K562 (cell line): ENCODE results near the gene XRN1. TPM values are rescaled to one million over a fixed set of nuclear protein-coding genes. Genes with fewer than 3 reads are reported as not detected.
"Not testable (repeated sequence)": the region's sequence is repeated elsewhere in the genome, so short reads cannot be mapped to it uniquely, and the experiment has no call there.

Experiments
- ATAC-seq: fragments of 200-7000 bp; cut with Tn5 transposase; 3 replicates; pipeline ENCODE4 v1.9.1; 2020; ENCODE audit warnings: moderate library complexity
- BruUV-seq: library from RNA; stranded (reverse); fragments of 400-500 nt; replicated peaks from 2 replicates; lab custom pipeline; 2021; lab: Mats Ljungman, UMichigan
- CTCF ChIA-PET: fragments of 300-600 bp; formaldehyde crosslinking; extraction: SDS; loops from one replicate; lab custom pipeline; 2021; ENCODE audit warnings: low intra/inter-chr PET ratio; lab: Yijun Ruan, JAX
- POLR2A ChIA-PET: fragments of 300-600, 350-650 bp; sonication (Branson Sonifier 250); formaldehyde crosslinking; extraction: SDS; loops from one replicate; lab custom pipeline; 2021; ENCODE audit warnings: antibody characterized with exemption, inconsistent platforms; lab: Yijun Ruan, JAX
- DNase-seq, 4 experiments: peaks; one replicate each; pipeline versions ENCODE4 v3.0.0 to v3.0.0-alpha.2; 2011 to 2018; ENCODE audit warnings: low spot score in 3 of 4, mixed read lengths in 3 of 4; ENCODE audit errors: extremely low read depth in 1 of 4
- FAIRE-seq: peaks from 2 replicates; lab custom pipeline; 2011; peaks lifted over from hg19 to GRCh38; lab: Jason Lieb, UNC
- H2AFZ ChIP-seq: 2 replicates; pipeline ENCODE4 v1.6.0; 2011; ENCODE audit warnings: low read depth, low read length, control low read depth, inconsistent platforms
- H3K27ac ChIP-seq: fragments of 200-600 bp; 3 replicates; pipeline ENCODE4 v1.8.0; 2011; ENCODE audit warnings: low read depth, mild to moderate bottlenecking, control low read depth, inconsistent platforms, low read length, moderate library complexity, mixed read lengths; ENCODE audit errors: extremely low read depth
- H3K27me3 ChIP-seq, 2 experiments: fragments of 300-600 bp in 1 of 2; 2 replicates in 1 of 2; 3 replicates in 1 of 2; pipeline versions ENCODE4 v1.6.0 to v1.8.0; 2011; ENCODE audit warnings: inconsistent platforms in 2 of 2, low read length in 2 of 2, mild to moderate bottlenecking in 1 of 2, mixed read lengths in 1 of 2, moderate library complexity in 1 of 2; ENCODE audit not compliant: control insufficient read depth in 2 of 2, insufficient read depth in 2 of 2
- H3K36me3 ChIP-seq: fragments of 300-600 bp; 3 replicates; pipeline ENCODE4 v1.8.0; 2011; ENCODE audit warnings: mild to moderate bottlenecking, low read length, inconsistent platforms; ENCODE audit not compliant: control insufficient read depth, insufficient read depth
- H3K4me1 ChIP-seq, 2 experiments: fragments of 200-600 bp in 1 of 2; replicated peaks in 1 of 2; 2 replicates in 1 of 2; 3 replicates in 1 of 2; pipeline versions ENCODE4 v1.5.1 to v1.8.0; 2011; ENCODE audit warnings: inconsistent platforms in 2 of 2, low read length in 2 of 2, mild to moderate bottlenecking in 1 of 2, mixed read lengths in 1 of 2, moderate library complexity in 1 of 2; ENCODE audit not compliant: control insufficient read depth in 2 of 2, insufficient read depth in 2 of 2
- H3K4me2 ChIP-seq: 2 replicates; pipeline ENCODE4 v1.6.1; 2011; ENCODE audit warnings: low read length, control low read depth, inconsistent platforms, mixed read lengths; ENCODE audit not compliant: insufficient read depth
- H3K4me3 ChIP-seq: fragments of 200-600 bp; sonication (generic), shearing (Covaris generic); 2 replicates; pipeline ENCODE4 v1.5.1; 2016; ENCODE audit warnings: control low read depth, inconsistent platforms
- H3K79me2 ChIP-seq: fragments of 200-600 bp; 3 replicates; pipeline ENCODE4 v1.8.0; 2011; ENCODE audit warnings: low read length, inconsistent platforms; ENCODE audit not compliant: control insufficient read depth, insufficient read depth
- H3K9ac ChIP-seq, 2 experiments: 2 replicates each; pipeline versions ENCODE4 v1.6.0 to v1.6.1; 2011; ENCODE audit warnings: low read depth in 2 of 2, low read length in 2 of 2, control low read depth in 1 of 2, inconsistent platforms in 1 of 2, mild to moderate bottlenecking in 1 of 2, mixed read lengths in 1 of 2; ENCODE audit not compliant: insufficient read depth in 1 of 2
- H3K9me1 ChIP-seq: one replicate; pipeline ENCODE4 v1.6.0; 2011; ENCODE audit warnings: inconsistent platforms, mild to moderate bottlenecking, low read length, moderate library complexity; ENCODE audit not compliant: control insufficient read depth, insufficient read depth
- H3K9me3 ChIP-seq: replicated peaks from 2 replicates; pipeline ENCODE4 v1.5.1; 2011; ENCODE audit warnings: low read depth, low read length, inconsistent platforms; ENCODE audit not compliant: control insufficient read depth, insufficient read depth
- H4K20me1 ChIP-seq: replicated peaks from 2 replicates; pipeline ENCODE4 v1.6.1; 2011; ENCODE audit warnings: low read length, inconsistent platforms, mixed read lengths; ENCODE audit not compliant: control insufficient read depth, insufficient read depth
- ARID1B ChIP-seq: fragments of 450-650 bp; IDR thresholded peaks from 2 replicates; pipeline ENCODE4 v1.6.1; 2016; ENCODE audit warnings: antibody characterized with exemption, mild to moderate bottlenecking, inconsistent platforms
- CBFA2T2 ChIP-seq: fragments of 450-650 bp; conservative IDR thresholded peaks from 2 replicates; pipeline ENCODE4 v1.6.1; 2017; ENCODE audit warnings: mild to moderate bottlenecking
- CBFA2T3 ChIP-seq: fragments of 450-650 bp; IDR thresholded peaks from 2 replicates; pipeline ENCODE4 v1.6.1; 2017
- FOXA3 ChIP-seq, 2 experiments: fragments of 450-650 bp in 1 of 2; sonication (generic) in 1 of 2; formaldehyde crosslinking; IDR thresholded peaks in 1 of 2; conservative IDR thresholded peaks in 1 of 2; 2 replicates each; pipeline versions ENCODE4 v1.4.0 to v1.8.0; 2020 to 2022; ENCODE audit warnings: mild to moderate bottlenecking in 2 of 2, missing genetic modification reagents in 1 of 2
- FOXM1 ChIP-seq, 2 experiments: fragments of 450-650 bp in 1 of 2; sonication (generic) in 1 of 2; formaldehyde crosslinking in 1 of 2; IDR thresholded peaks; 2 replicates each; pipeline versions ENCODE4 v1.6.1 to v1.9.0; 2017 to 2022; ENCODE audit warnings: low read depth in 2 of 2, mild to moderate bottlenecking in 2 of 2, missing genetic modification reagents in 1 of 2, moderate library complexity in 1 of 2
- KDM1A ChIP-seq, 2 experiments: fragments of 450-650 bp; IDR thresholded peaks; 2 replicates each; pipeline ENCODE4 v1.6.1; 2016; ENCODE audit warnings: mild to moderate bottlenecking in 2 of 2
- SMARCE1 ChIP-seq: fragments of 450-650 bp; IDR thresholded peaks from 2 replicates; pipeline ENCODE4 v1.7.1; 2016; ENCODE audit warnings: mild to moderate bottlenecking
- SOX6 ChIP-seq: fragments of 450-650 bp; IDR thresholded peaks from 2 replicates; pipeline ENCODE4 v1.6.1; 2014; ENCODE audit warnings: mild to moderate bottlenecking
- TAL1 ChIP-seq: fragments of 450-650 bp; IDR thresholded peaks from 2 replicates; pipeline ENCODE4 v1.6.1; 2016; ENCODE audit warnings: mild to moderate bottlenecking
- TEAD4 ChIP-seq, 2 experiments: sonication (generic) in 1 of 2; formaldehyde crosslinking in 1 of 2; IDR thresholded peaks; 2 replicates each; pipeline versions ENCODE4 v1.6.1 to v1.8.0; 2012 to 2022; ENCODE audit warnings: borderline replicate concordance in 1 of 2, inconsistent platforms in 1 of 2, low read length in 1 of 2, mild to moderate bottlenecking in 1 of 2, missing genetic modification reagents in 1 of 2
- TRIM24 ChIP-seq, 2 experiments: fragments of 450-650 bp; IDR thresholded peaks; 2 replicates each; pipeline ENCODE4 v1.6.1; 2016
- WGBS: fragments of 100-300 bp; shearing (Covaris generic); methylation state at CpG from one replicate; pipeline ENCODE4 v1.1.6; 2016; ENCODE audit warnings: low coverage, mixed read lengths; ENCODE audit not compliant: insufficient coverage; ENCODE audit errors: missing lambda C conversion rate; 5-methylcytosine and 5-hydroxymethylcytosine counted together
- in situ Hi-C: fragments of 300-500 bp; cut with MboI; formaldehyde crosslinking; loops from 4 replicates; pipeline ENCODE4 v1.15.0; 2018; ENCODE audit warnings: inconsistent platforms, mixed read lengths
- intact Hi-C: fragments of 100-400 bp; cut with micrococcal nuclease; formaldehyde crosslinking; loops from 2 replicates; pipeline ENCODE4 v1.14.2; 2022
- polyA plus RNA-seq, 8 experiments: library from polyadenylated mRNA; depleted of rRNA in 4 of 8; stranded (reverse) in 5 of 8; unstranded in 3 of 8; fragments of >200 nt; fragmentation: Nextera tagmentation in 2 of 8; fragmentation: Illumina TruSeq in 1 of 8; extraction: Ambion mirVana in 2 of 8; extraction: Trizol in 1 of 8; gene quantifications; 2 replicates each; pipeline versions ENCODE4 v1.2.1 to v1.2.3, GENCODE V29; 2011 to 2014; ENCODE audit warnings: inconsistent platforms in 1 of 8, missing spikeins in 1 of 8
- total RNA-seq, 7 experiments: library from RNA; depleted of rRNA in 6 of 7; stranded (reverse); fragments of >200 nt in 6 of 7; fragmentation: Illumina TruSeq in 2 of 7; extraction: Trizol in 2 of 7; gene quantifications; 2 replicates each; pipeline versions ENCODE4 v1.2.1 to v1.2.3, GENCODE V29; 2011 to 2021; ENCODE audit warnings: low replicate concordance in 1 of 7
- TF ChIP-seq, protein P1 (sequence below): fragments of 250-450 bp; sonication (Bioruptor Pico); IDR thresholded peaks from 2 replicates; pipeline ENCODE4 v1.5.1; 2021; ENCODE audit warnings: mild to moderate bottlenecking

The XRN1 gene
- total and polyA plus RNA-seq, 9 of the 15 experiments (the other 6 are each of a cell fraction or from before 2014, with no cell fraction given), result 3.1 to 28.4 (median 17.2) TPM

- TF ChIP-seq, protein P1, sequence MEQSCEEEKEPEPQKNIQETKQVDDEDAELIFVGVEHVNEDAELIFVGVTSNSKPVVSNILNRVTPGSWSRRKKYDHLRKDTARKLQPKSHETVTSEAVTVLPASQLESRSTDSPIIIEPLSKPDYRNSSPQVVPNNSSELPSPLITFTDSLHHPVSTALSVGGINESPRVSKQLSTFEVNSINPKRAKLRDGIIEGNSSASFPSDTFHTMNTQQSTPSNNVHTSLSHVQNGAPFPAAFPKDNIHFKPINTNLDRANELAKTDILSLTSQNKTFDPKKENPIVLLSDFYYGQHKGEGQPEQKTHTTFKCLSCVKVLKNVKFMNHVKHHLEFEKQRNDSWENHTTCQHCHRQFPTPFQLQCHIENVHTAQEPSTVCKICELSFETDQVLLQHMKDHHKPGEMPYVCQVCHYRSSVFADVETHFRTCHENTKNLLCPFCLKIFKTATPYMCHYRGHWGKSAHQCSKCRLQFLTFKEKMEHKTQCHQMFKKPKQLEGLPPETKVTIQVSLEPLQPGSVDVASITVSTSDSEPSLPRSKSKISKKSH, result no peak
- no peak for TF ChIP-seq TEAD4 (IDR thresholded peaks at IDR 0.05; ENCODE audit: low read length)
- TF ChIP-seq TEAD4 (CRISPR knock-in tag; IDR thresholded peaks at IDR 0.05; ENCODE audit: borderline replicate concordance), result no peak
These were observed 137.4 kb downstream of the XRN1 start (continued) for GRCh38 chr3:142310439-142310838.

- H3K9me1 ChIP-seq; H3K9ac ChIP-seq; H3K27me3 ChIP-seq; BruUV-seq; in situ Hi-C loops; TF ChIP-seq TEAD4 (CRISPR knock-in tag; IDR thresholded peaks at IDR 0.05; ENCODE audit: borderline replicate concordance); FOXM1 (CRISPR knock-in tag; IDR thresholded peaks at IDR 0.05; ENCODE audit: low read depth): not testable (repeated sequence)
- TF ChIP-seq TAL1, result peak; percentile 67
- TF ChIP-seq FOXA3 (CRISPR knock-in tag; conservative IDR thresholded peaks at IDR 0.05 in 1 of 2, IDR thresholded peaks at IDR 0.05 in 1 of 2), result peak in 1 of 2 experiments; percentile 78; a peak in 2 of 4 replicates
- TF ChIP-seq TEAD4 (IDR thresholded peaks at IDR 0.05; ENCODE audit: low read length), result peak; percentile 35; the same call in 1 of the 2 replicates
- 0 out of 4 replicates have a peak, but pooled peaks have one; percentile 21 to 28 for TF ChIP-seq KDM1A (IDR thresholded peaks at IDR 0.05)
- TF ChIP-seq SOX6, result peak; percentile 55; the same call in 1 of the 2 replicates
- TF ChIP-seq CBFA2T2, result peak; percentile 25; the same call in 1 of the 2 replicates
- TF ChIP-seq FOXM1 (IDR thresholded peaks at IDR 0.05; ENCODE audit: low read depth), result 0 out of 2 replicates have a peak, but pooled peaks have one; percentile 19
- peak; percentile 63; the same call in 1 of the 2 replicates for TF ChIP-seq SMARCE1
- 0 out of 4 replicates have a peak, but pooled peaks of 1 of the 2 experiments have one; percentile 14 for TF ChIP-seq TRIM24 (IDR thresholded peaks at IDR 0.05)
- TF ChIP-seq ARID1B, result peak; percentile 56; the same call in 1 of the 2 replicates
- peak; percentile 62 for TF ChIP-seq CBFA2T3
- TF ChIP-seq, all 486 proteins: peak for 11; not testable (repeated sequence) for 475
- H3K4me2 ChIP-seq, H3K4me1 ChIP-seq, H3K4me3 ChIP-seq, H4K20me1 ChIP-seq, H3K79me2 ChIP-seq, CTCF ChIA-PET, FAIRE-seq, H3K9me3 ChIP-seq, H3K27ac ChIP-seq, intact Hi-C loops, H2AFZ ChIP-seq, H3K36me3 ChIP-seq, ATAC-seq, POLR2A ChIA-PET, DNase-seq: not testable (repeated sequence)
- WGBS, result 22% methylated on average over 3 of the region's 3 CpGs
These were observed 145.0 kb downstream of the XRN1 start for GRCh38 chr3:142302847-142303246.
